Measurements from ENCODE around the gene DNM3. TPM values are rescaled to one million over a fixed set of nuclear protein-coding genes. Genes with fewer than 3 reads are reported as not detected.

Gene DNM3
- total and polyA plus RNA-seq, 2 donors (not counting 1 experiment from before 2014, with no cell fraction given), result 1.0 to 1.3 TPM

DNA sequence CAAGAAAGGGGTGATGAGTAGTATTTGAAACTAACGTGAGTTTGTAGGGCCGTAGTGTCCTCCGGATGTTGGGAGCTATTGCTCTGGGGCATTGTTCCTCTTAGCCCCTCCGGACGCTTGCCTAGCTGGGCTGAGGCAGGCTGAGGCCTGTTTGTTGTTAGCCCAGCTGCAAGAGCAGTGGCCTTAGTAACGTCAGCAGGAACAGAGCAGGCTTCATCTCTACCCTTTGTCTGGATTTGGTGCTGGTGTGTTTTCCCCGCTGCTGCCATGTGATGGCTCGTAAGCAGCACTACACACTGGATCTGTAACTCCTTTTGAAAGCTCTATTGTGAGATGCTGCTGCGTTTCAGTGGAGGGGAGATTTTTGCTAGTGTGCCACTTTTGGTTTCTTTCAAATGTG is 57.6 kb downstream of the DNM3 start:
- Histone ChIP-seq H3K4me2 (replicated peaks; ENCODE audit: low read depth, low read length, poor library complexity, severe bottlenecking) (no peak overlapping the region), H4K20me1 (ENCODE audit: control insufficient read depth, insufficient read depth, low read length, poor library complexity, severe bottlenecking) (no peaks in the 10 kb centered on the region), H3K4me1 (ENCODE audit: control insufficient read depth in 2 of 2, insufficient read depth in 2 of 2, low read length in 2 of 2) (no peaks in the 10 kb centered on the region), H2AFZ (ENCODE audit: insufficient read depth, low read depth, low read length, poor library complexity, severe bottlenecking) (no peak overlapping the region), H3K27ac (ENCODE audit: low read length in 2 of 2) (no peak overlapping the region), H3K79me2 (ENCODE audit: control insufficient read depth, insufficient read depth, low read length) (no peaks in the 10 kb centered on the region), H3K9ac (ENCODE audit: low read length) (no peak overlapping the region), H3K27me3 (replicated peaks in 1 of 4; ENCODE audit: control extremely low read depth in 1 of 4, control insufficient read depth in 3 of 4, insufficient read depth in 4 of 4, low read length in 3 of 4) (peaks cover 0 to 4% (median 0%) of the 10 kb centered on the region in 4 experiments), H3K9me3 (ENCODE audit: control extremely low read depth in 1 of 3, control insufficient read depth in 2 of 3, insufficient read depth in 1 of 3, low read length in 2 of 3) (no peaks in the 10 kb centered on the region), H3K4me3 (ENCODE audit: control extremely low read depth in 1 of 5, extremely low read depth in 1 of 5, insufficient read depth in 1 of 5, low read depth in 2 of 5, low read length in 4 of 5) (no peak overlapping the region), H3K36me3 (replicated peaks in 1 of 2; ENCODE audit: control extremely low read depth in 1 of 2, control insufficient read depth in 1 of 2, extremely low read depth in 1 of 2, insufficient read depth in 2 of 2, low read length in 1 of 2) (no peaks in the 10 kb centered on the region)
- Mint-ChIP-seq H3K27ac (no peak overlapping the region), H3K27me3 (peaks cover 9% of the 10 kb centered on the region), H3K9me3 (ENCODE audit: insufficient read depth) (peaks cover 3% of the 10 kb centered on the region), H3K4me3 (no peak overlapping the region), H3K4me1 (no peaks in the 10 kb centered on the region)
- DNase-seq (no peak), ATAC-seq (ENCODE audit: low read depth) (no peak)
- WGBS (ENCODE audit: insufficient coverage), result 87% methylated on average over 9 of the region's 9 CpGs
- ChIA-PET POLR2A (no interaction called here), CTCF (no interaction called here)
- TF ChIP-seq EZH2 (IDR thresholded peaks at IDR 0.05; ENCODE audit: borderline replicate concordance, insufficient read depth, low read depth, low read length, poor library complexity, severe bottlenecking), result no peak
- TF ChIP-seq, protein P1, sequence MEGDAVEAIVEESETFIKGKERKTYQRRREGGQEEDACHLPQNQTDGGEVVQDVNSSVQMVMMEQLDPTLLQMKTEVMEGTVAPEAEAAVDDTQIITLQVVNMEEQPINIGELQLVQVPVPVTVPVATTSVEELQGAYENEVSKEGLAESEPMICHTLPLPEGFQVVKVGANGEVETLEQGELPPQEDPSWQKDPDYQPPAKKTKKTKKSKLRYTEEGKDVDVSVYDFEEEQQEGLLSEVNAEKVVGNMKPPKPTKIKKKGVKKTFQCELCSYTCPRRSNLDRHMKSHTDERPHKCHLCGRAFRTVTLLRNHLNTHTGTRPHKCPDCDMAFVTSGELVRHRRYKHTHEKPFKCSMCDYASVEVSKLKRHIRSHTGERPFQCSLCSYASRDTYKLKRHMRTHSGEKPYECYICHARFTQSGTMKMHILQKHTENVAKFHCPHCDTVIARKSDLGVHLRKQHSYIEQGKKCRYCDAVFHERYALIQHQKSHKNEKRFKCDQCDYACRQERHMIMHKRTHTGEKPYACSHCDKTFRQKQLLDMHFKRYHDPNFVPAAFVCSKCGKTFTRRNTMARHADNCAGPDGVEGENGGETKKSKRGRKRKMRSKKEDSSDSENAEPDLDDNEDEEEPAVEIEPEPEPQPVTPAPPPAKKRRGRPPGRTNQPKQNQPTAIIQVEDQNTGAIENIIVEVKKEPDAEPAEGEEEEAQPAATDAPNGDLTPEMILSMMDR (IDR thresholded peaks at IDR 0.05), result no peak
- intact Hi-C loops (cut with micrococcal nuclease), result no loop called here

- H3K4me3 ChIP-seq (ENCODE audit: control extremely low read depth in 1 of 5, extremely low read depth in 1 of 5, insufficient read depth in 1 of 5, low read depth in 2 of 5, low read length in 4 of 5), result no peak overlapping the region
- H3K9me3 ChIP-seq (ENCODE audit: control extremely low read depth in 1 of 3, control insufficient read depth in 2 of 3, insufficient read depth in 1 of 3, low read length in 2 of 3), result no peaks in the 10 kb centered on the region
- H4K20me1 ChIP-seq (ENCODE audit: control insufficient read depth, insufficient read depth, low read length, poor library complexity, severe bottlenecking), result no peaks in the 10 kb centered on the region
- DNase-seq (no peak), ATAC-seq (ENCODE audit: low read depth) (no peak)
- no peaks in the 10 kb centered on the region for H3K79me2 ChIP-seq (ENCODE audit: control insufficient read depth, insufficient read depth, low read length)
- WGBS (ENCODE audit: insufficient coverage), result 94% methylated on average over 5 of the region's 5 CpGs
- TF ChIP-seq, protein P1 (IDR thresholded peaks at IDR 0.05), result no peak
- TF ChIP-seq EZH2 (IDR thresholded peaks at IDR 0.05; ENCODE audit: borderline replicate concordance, insufficient read depth, low read depth, low read length, poor library complexity, severe bottlenecking), result no peak
- Mint-ChIP-seq H3K27me3 (peaks cover 9% of the 10 kb centered on the region), H3K27ac (no peak overlapping the region), H3K4me1 (no peaks in the 10 kb centered on the region), H3K9me3 (ENCODE audit: insufficient read depth) (no peaks in the 10 kb centered on the region), H3K4me3 (no peak overlapping the region)
- H3K27me3 ChIP-seq (replicated peaks in 1 of 4; ENCODE audit: control extremely low read depth in 1 of 4, control insufficient read depth in 3 of 4, insufficient read depth in 4 of 4, low read length in 3 of 4), result peaks cover 0 to 4% (median 0%) of the 10 kb centered on the region in 4 experiments
- H3K9ac ChIP-seq (ENCODE audit: low read length), result no peak overlapping the region
- H3K4me1 ChIP-seq (ENCODE audit: control insufficient read depth in 2 of 2, insufficient read depth in 2 of 2, low read length in 2 of 2), result no peaks in the 10 kb centered on the region
- H3K4me2 ChIP-seq (replicated peaks; ENCODE audit: low read depth, low read length, poor library complexity, severe bottlenecking), result no peak overlapping the region
- H2AFZ ChIP-seq (ENCODE audit: insufficient read depth, low read depth, low read length, poor library complexity, severe bottlenecking), result no peak overlapping the region
- no peak overlapping the region for H3K27ac ChIP-seq (ENCODE audit: low read length in 2 of 2)
- no peaks in the 10 kb centered on the region for H3K36me3 ChIP-seq (replicated peaks in 1 of 2; ENCODE audit: control extremely low read depth in 1 of 2, control insufficient read depth in 1 of 2, extremely low read depth in 1 of 2, insufficient read depth in 2 of 2, low read length in 1 of 2)
- intact Hi-C loops (cut with micrococcal nuclease), result no loop called here
- POLR2A ChIA-PET, result no interaction called here
- CTCF ChIA-PET, result no interaction called here
Observed at GRCh38 chr1:171899838-171900237, 58.5 kb downstream of the DNM3 start.
